Ascending aorta (tissue), 2 donors: ENCODE measurements around the gene SRRM5. TPM values are rescaled to one million over a fixed set of nuclear protein-coding genes. Genes with fewer than 3 reads are reported as not detected.
A peak's percentile ranks its signal among the peaks of the same experiment; 100 is the strongest.

Experiments
- DNase-seq, 2 donors: peaks; one replicate each; pipeline ENCODE4 v3.0.0-alpha.2; 2019; ENCODE audit warnings: low spot score in 2 of 2
- H3K27ac ChIP-seq, 2 donors: fragments of 200-600 bp; sonication (generic); one replicate each; pipeline ENCODE4 v1.5.1; 2016 to 2017; ENCODE audit warnings: mild to moderate bottlenecking in 1 of 2
- H3K27me3 ChIP-seq: fragments of 200-600 bp; sonication (generic); one replicate; pipeline ENCODE4 v1.5.1; 2017
- H3K36me3 ChIP-seq, 2 donors: fragments of 200-600 bp; sonication (generic); one replicate each; pipeline ENCODE4 v1.5.1; 2016
- H3K4me1 ChIP-seq, 2 donors: fragments of 200-600 bp; sonication (generic); one replicate each; pipeline ENCODE4 v1.5.1; 2016 to 2017; ENCODE audit warnings: mild to moderate bottlenecking in 1 of 2
- H3K4me3 ChIP-seq, 2 donors: fragments of 200-600 bp; sonication (generic); one replicate each; pipeline ENCODE4 v1.5.1; 2016 to 2017; ENCODE audit warnings: mild to moderate bottlenecking in 1 of 2
- H3K9me3 ChIP-seq, 2 donors: fragments of 200-600 bp; sonication (generic); one replicate each; pipeline ENCODE4 v1.5.1; 2016
- CTCF ChIP-seq, 3 experiments: fragments of 200-600 bp in 2 of 3; fragments of 450-650 bp in 1 of 3; sonication (generic) in 2 of 3; IDR thresholded peaks; one replicate each; pipeline ENCODE4 v1.5.1; 2016 to 2019; ENCODE audit warnings: antibody characterized with exemption in 3 of 3, mild to moderate bottlenecking in 1 of 3, moderate library complexity in 1 of 3
- intact Hi-C: fragments of 100-400 bp; cut with DNase I; formaldehyde crosslinking; loops from one replicate; pipeline ENCODE4 v1.15.1; 2023
- total RNA-seq: library from RNA; depleted of rRNA; stranded (reverse); fragments of >200 nt; gene quantifications from one replicate; pipeline ENCODE4 v1.1.0, GENCODE V29; 2016

Gene SRRM5
- total RNA-seq, result 0.32 TPM

DNA sequence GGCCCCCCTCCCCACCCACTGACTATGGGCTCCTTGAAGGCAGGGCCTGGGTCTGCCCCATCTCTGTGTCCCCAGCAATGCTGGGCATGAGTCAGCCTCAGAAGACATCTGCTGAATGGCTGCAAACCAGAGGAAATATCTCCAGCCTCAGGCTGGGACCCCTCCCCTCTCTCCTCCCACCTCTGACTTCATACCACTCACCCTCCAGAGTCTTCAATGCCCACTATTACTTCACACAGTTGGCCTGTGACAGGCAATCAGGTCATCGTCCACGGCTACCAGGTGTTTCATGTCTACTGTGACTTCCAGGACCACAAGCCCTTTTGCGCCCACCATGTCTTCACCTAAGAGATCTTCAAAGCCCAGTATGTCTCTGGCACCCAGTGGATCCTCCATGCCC lies at the start of gene SRRM5:
Gene SRRM5 (plus strand): TSS at position 301 of the 400 bp plus-strand sequence. CDS start 34 bp downstream, at position 335.
- Histone ChIP-seq H3K4me3 (no peak within 1 kb of the TSS), H3K36me3 (peaks cover 31% of the 10 kb centered on the region in 2 donors), H3K4me1 (no peaks in the 10 kb centered on the region), H3K9me3 (no peaks in the 10 kb centered on the region), H3K27me3 (no peaks in the 10 kb centered on the region), H3K27ac (no peak within 1 kb of the TSS)
- DNase-seq, result no peak
- intact Hi-C loops, result no loop called here
- TF ChIP-seq CTCF (IDR thresholded peaks at IDR 0.05), result no peak

- H3K9me3 ChIP-seq, result no peaks in the 10 kb centered on the region
- H3K27ac ChIP-seq, result peak overlapping the region; percentile 73 to 84
- no peak for DNase-seq
- intact Hi-C loops, result no loop called here
- peaks cover 11 to 23% of the 10 kb centered on the region in 2 donors for H3K36me3 ChIP-seq
- no peak for TF ChIP-seq CTCF (IDR thresholded peaks at IDR 0.05)
- no peaks in the 10 kb centered on the region for H3K27me3 ChIP-seq
- peaks cover 4 to 13% of the 10 kb centered on the region in 2 donors for H3K4me1 ChIP-seq
- no peak overlapping the region for H3K4me3 ChIP-seq
Measured at GRCh38 chr19:43562226-43562697, 49.6 kb upstream of the SRRM5 start.

GRCh38 chr19:43562698-43563241 lies 49.1 kb upstream of the SRRM5 start:
- H3K9me3 ChIP-seq, result no peaks in the 10 kb centered on the region
- peaks cover 11 to 18% of the 10 kb centered on the region in 2 donors for H3K36me3 ChIP-seq
- peaks cover 4 to 13% of the 10 kb centered on the region in 2 donors for H3K4me1 ChIP-seq
- intact Hi-C loops, result no loop called here
- peak overlapping the region; percentile 73 to 84 for H3K27ac ChIP-seq
- no peak overlapping the region for H3K4me3 ChIP-seq
- peak; percentile 72 to 91 for DNase-seq
- no peaks in the 10 kb centered on the region for H3K27me3 ChIP-seq
- TF ChIP-seq CTCF (IDR thresholded peaks at IDR 0.05), result no peak

DNA sequence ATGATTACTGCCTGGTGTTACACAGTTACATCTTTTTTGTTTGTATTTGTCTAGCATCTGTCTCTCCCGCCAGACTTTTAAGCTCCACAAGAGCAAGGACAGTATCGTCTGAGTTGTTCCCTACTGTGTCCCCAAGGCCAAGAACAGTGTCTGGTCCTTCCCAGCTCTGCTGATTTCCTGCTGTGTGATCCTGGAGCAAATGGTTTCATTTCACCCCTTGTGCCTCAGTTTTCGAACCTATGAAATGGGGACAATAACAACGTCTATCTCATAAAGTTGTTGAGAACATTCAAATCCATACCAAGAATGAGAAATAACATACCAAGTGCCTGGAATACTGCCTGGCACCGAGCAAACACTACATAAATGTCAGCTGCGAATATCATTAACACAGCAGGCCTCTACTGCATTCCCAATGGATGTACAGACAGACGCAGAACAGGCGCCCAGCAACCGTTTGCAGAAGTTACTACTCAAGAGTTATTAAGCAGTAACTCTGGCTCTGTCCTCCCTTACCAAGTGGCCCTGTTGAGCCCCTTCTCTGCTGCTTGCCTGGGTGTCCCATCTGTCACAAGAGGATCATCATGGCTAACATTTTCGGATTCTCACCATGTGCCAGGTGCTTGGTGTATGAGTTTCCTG lies 48.0 kb upstream of the SRRM5 start:
- Histone ChIP-seq H3K27ac (peak overlapping the region; percentile 73 to 84), H3K27me3 (no peaks in the 10 kb centered on the region), H3K4me1 (peaks cover 4 to 13% of the 10 kb centered on the region in 2 donors), H3K9me3 (no peaks in the 10 kb centered on the region), H3K4me3 (no peak overlapping the region), H3K36me3 (peaks cover 7 to 12% of the 10 kb centered on the region in 2 donors)
- intact Hi-C loops, result no loop called here
- no peak for TF ChIP-seq CTCF (IDR thresholded peaks at IDR 0.05)
- no peak for DNase-seq

GRCh38 chr19:43564800-43565199 lies 47.1 kb upstream of the SRRM5 start:
- no peak overlapping the region for H3K27ac ChIP-seq
- intact Hi-C loops, result no loop called here
- H3K4me3 ChIP-seq, result no peak overlapping the region
- no peaks in the 10 kb centered on the region for H3K9me3 ChIP-seq
- H3K36me3 ChIP-seq, result peaks cover 7% of the 10 kb centered on the region in 2 donors
- peaks cover 4 to 13% of the 10 kb centered on the region in 2 donors for H3K4me1 ChIP-seq
- no peak for TF ChIP-seq CTCF (IDR thresholded peaks at IDR 0.05)
- no peak for DNase-seq
- H3K27me3 ChIP-seq, result no peaks in the 10 kb centered on the region
